Stimulated activated CD4-positive, alpha-beta T cell treated with anti-CD3 and anti-CD28 coated beads, Interleukin-2, amount 100 ng/mL, for 24 hours (primary cell): ENCODE results near the gene ARGFX.

Experiments
- DNase-seq, 2 donors: peaks; one replicate each; pipeline ENCODE4 v3.0.0-alpha.2; 2020

ARGFX gene

GRCh38 chr3:121601212-121601812, 33.6 kb downstream of the ARGFX start:
- DNase-seq, result no peak

- DNase-seq, result no peak
Measured at GRCh38 chr3:121604759-121605158, 37.0 kb downstream of the ARGFX start.

- DNase-seq, result no peak
Measured at GRCh38 chr3:121606106-121606505, 38.4 kb downstream of the ARGFX start.
